Astrocyte of the spinal cord (primary cell): ENCODE data around the gene SLC17A7.
"Not testable (repeated sequence)": the region's sequence is repeated elsewhere in the genome, so short reads cannot be mapped to it uniquely, and the experiment has no call there.

Experiments
- DNase-seq: peaks from one replicate; pipeline ENCODE4 v3.0.0; 2011; ENCODE audit warnings: low read depth, low spot score
- H3K4me3 ChIP-seq: 2 replicates; pipeline ENCODE4 v1.5.1; 2011; ENCODE audit warnings: low read depth, mild to moderate bottlenecking, low read length, moderate library complexity
- in situ Hi-C: cut with HindIII; loops from 2 replicates; pipeline ENCODE4 v1.10.0; 2017; ENCODE audit warnings: low sequenced_read_pairs
- TF ChIP-seq, protein P1 (sequence below): IDR thresholded peaks from 2 replicates; pipeline ENCODE4 v1.5.1; 2012; ENCODE audit warnings: low read depth, mild to moderate bottlenecking, low read length, inconsistent platforms

Gene SLC17A7

DNA sequence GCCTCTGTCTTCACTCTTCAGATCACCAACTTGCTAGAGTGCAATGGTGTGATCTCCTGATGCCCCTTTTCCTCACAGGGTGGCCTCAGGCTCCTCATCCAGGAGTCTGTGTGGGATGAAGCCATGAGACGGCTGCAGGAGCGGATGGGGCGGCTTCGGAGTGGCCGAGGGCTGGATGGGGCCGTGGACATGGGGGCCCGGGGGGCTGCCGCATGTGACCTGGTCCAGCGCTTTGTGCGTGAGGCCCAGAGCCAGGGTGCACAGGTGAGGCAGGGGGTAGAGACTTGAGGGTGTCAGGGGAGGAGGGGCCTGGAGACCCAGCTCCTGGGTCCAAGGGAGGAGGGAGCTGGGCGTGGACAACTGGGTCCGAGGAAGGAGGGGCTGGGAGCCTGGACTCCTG, 21.2 kb upstream of the SLC17A7 start:
- TF ChIP-seq, protein P1, sequence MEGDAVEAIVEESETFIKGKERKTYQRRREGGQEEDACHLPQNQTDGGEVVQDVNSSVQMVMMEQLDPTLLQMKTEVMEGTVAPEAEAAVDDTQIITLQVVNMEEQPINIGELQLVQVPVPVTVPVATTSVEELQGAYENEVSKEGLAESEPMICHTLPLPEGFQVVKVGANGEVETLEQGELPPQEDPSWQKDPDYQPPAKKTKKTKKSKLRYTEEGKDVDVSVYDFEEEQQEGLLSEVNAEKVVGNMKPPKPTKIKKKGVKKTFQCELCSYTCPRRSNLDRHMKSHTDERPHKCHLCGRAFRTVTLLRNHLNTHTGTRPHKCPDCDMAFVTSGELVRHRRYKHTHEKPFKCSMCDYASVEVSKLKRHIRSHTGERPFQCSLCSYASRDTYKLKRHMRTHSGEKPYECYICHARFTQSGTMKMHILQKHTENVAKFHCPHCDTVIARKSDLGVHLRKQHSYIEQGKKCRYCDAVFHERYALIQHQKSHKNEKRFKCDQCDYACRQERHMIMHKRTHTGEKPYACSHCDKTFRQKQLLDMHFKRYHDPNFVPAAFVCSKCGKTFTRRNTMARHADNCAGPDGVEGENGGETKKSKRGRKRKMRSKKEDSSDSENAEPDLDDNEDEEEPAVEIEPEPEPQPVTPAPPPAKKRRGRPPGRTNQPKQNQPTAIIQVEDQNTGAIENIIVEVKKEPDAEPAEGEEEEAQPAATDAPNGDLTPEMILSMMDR: no peak
- DNase-seq: no peak
- in situ Hi-C loops: no loop called here
- no peak overlapping the region for H3K4me3 ChIP-seq

DNA sequence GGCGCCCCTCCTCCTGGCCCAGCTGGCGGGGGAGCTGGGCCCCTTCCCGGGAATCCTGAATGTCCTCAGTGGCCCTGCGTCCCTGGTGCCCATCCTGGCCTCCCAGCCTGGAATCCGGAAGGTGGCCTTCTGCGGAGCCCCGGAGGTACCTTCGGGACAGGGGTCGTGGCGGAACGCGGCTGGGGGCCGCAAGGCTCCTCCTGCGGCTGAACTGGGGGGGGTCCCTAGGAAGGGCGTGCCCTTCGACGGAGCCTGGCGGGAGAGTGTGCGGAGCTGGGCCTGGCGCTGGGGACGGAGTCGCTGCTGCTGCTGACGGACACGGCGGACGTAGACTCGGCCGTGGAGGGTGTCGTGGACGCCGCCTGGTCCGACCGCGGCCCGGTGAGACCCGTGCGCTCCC, 20.3 kb upstream of the SLC17A7 start:
- in situ Hi-C loops: no loop called here
- no peak overlapping the region for H3K4me3 ChIP-seq
- TF ChIP-seq, protein P1: no peak
- no peak for DNase-seq

DNA sequence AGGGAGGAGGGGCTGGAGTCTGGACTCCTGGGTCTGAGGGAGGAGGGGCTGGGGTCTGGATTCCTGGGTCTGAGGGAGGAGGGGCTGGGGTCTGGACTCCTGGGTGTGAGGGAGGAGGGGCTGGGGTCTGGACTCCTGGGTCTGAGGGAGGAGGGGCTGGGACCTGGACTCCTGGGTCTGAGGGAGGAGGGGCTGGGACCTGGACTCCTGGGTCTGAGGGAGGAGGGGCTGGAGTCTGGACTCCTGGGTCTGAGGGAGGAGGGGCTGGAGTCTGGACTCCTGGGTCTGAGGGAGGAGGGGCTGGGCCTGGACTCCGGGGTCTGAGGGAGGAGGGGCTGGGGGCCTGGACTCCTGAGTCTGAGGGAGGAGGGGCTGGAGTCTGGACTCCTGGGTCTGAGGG, 19.8 kb upstream of the SLC17A7 start:
- H3K4me3 ChIP-seq, DNase-seq, in situ Hi-C loops: not testable (repeated sequence)

DNA sequence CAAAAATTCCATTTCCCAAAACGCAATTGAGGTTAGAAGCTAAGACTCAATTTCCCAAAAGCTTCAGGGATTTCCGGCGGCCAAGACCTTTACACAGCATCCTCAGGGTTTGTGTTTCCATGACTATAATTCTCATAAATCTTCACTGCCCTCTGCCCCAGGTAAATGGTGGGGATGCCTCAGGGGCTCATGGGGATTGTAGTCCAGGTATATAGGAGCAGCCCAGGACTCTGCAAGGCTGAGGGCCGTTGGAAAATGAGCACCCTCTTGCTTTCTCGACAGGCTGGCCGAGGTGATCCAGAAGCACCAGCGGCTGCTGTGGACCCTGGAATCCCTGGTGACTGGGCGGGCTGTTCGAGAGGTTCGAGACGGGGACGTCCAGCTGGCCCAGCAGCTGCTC, 18.1 kb upstream of the SLC17A7 start:
- TF ChIP-seq, protein P1: no peak
- in situ Hi-C loops: no loop called here
- H3K4me3 ChIP-seq: no peak overlapping the region
- no peak for DNase-seq

DNA sequence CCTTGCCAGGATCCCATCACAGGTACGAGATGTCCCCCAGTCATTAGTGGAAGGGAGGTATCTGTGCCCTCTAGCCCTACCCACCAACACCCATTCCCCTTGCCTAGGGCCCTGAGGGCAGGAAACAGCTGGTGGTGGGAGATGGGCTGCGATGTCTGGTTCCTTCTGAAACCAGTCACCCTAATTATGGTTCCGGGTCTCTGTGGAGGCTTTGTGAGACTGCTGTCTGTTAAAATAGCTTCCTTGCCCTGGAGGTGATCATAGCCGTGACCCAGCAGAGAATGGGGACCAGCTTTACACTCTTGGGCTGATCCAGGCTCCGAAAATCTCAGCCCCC, 17.2 kb upstream of the SLC17A7 start:
- H3K4me3 ChIP-seq: no peak overlapping the region
- in situ Hi-C loops: no loop called here
- no peak for DNase-seq
- TF ChIP-seq, protein P1: no peak

DNA sequence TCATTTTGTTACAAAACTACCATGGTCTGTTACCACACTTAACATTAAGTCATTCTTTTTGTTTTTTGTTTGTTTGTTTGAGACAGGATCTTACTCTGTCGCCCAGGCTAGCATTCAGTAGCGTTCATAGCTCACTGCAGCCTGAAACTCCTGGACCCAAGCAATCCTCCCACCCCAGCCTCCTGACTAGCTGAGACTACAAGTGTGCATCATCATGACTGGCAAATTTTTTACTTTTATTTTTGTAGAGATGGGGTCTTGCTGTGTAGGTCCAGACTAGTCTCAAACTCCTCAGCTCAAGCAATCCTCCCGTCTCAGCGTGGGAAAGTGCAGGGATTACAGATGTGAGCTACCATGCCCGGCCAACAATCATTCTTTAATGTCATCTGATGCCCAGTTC, 15.0 kb upstream of the SLC17A7 start:
- TF ChIP-seq, protein P1: no peak
- no peak overlapping the region for H3K4me3 ChIP-seq
- DNase-seq: no peak
- in situ Hi-C loops: no loop called here

DNA sequence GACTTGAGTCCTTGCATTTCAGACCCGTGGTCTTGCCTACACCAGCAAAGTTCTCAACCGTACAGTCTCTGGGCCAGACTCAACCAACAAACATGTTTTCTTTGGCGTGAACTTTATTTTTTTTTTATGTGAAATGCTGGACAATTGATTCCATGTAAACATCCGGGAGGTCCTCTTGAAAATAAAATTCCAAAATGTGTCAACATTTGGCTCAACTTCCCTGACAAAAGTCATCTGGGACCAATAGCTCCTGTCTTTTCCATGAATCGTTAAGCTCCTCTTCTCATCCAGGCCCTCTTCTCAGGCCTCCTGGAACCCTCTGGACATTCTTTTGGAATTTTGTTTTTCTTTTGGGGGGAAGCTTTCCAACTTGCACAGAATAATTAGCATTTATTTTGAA, 14.4 kb upstream of the SLC17A7 start:
- TF ChIP-seq, protein P1: no peak
- H3K4me3 ChIP-seq: no peak overlapping the region
- DNase-seq: no peak
- in situ Hi-C loops: no loop called here
